IMR-90 (cell line): Measurements from ENCODE around the gene HECW1. TPM values are rescaled to one million over a fixed set of nuclear protein-coding genes. Genes with fewer than 3 reads are reported as not detected.

ENCODE experiments used
- ATAC-seq: fragments of 200-7000 bp; cut with Tn5 transposase; 2 replicates; pipeline ENCODE4 v1.9.1; 2020; ENCODE audit warnings: low read depth, mild to moderate bottlenecking, moderate library complexity
- BruUV-seq: library from RNA; stranded (reverse); fragments of 400-500 nt; replicated peaks from 2 replicates; lab custom pipeline; 2021; lab: Mats Ljungman, UMichigan
- CTCF ChIA-PET: fragments of 300-600 bp; formaldehyde crosslinking; extraction: SDS; loops from one replicate; lab custom pipeline; 2021; ENCODE audit warnings: antibody characterized with exemption; lab: Yijun Ruan, JAX
- POLR2A ChIA-PET: fragments of 300-600 bp; sonication (Branson Sonifier 250); formaldehyde crosslinking; loops from one replicate; lab custom pipeline; 2022; ENCODE audit warnings: antibody characterized with exemption; ENCODE audit not compliant: unreplicated experiment; lab: Charles Lee
- DNase-seq: peaks from one replicate; pipeline ENCODE4 v3.0.0; 2013
- H2AFZ ChIP-seq: replicated peaks from 2 replicates; pipeline ENCODE3; 2013; ENCODE audit warnings: low read length, mild to moderate bottlenecking; ENCODE audit not compliant: poor library complexity
- H2AK5ac ChIP-seq: 2 replicates; pipeline ENCODE4 v1.6.1; 2013; ENCODE audit warnings: low read depth, low read length, inconsistent platforms
- H2AK9ac ChIP-seq: replicated peaks from 2 replicates; pipeline ENCODE3; 2013; ENCODE audit warnings: mild to moderate bottlenecking, low read depth, low read length, moderate library complexity; ENCODE audit not compliant: poor library complexity
- H2BK120ac ChIP-seq: 2 replicates; pipeline ENCODE4 v1.6.1; 2013; ENCODE audit warnings: low read depth, low read length, inconsistent platforms
- H2BK15ac ChIP-seq: 3 replicates; pipeline ENCODE4 v1.6.1; 2013; ENCODE audit warnings: low read depth, low read length, inconsistent platforms
- H2BK20ac ChIP-seq: 2 replicates; pipeline ENCODE4 v1.6.1; 2013; ENCODE audit warnings: low read depth, mild to moderate bottlenecking, inconsistent platforms, low read length, moderate library complexity
- H2BK5ac ChIP-seq: 2 replicates; pipeline ENCODE4 v1.6.1; 2013; ENCODE audit warnings: mild to moderate bottlenecking, low read depth, low read length, inconsistent platforms; ENCODE audit not compliant: poor library complexity, severe bottlenecking
- H3K14ac ChIP-seq: replicated peaks from 2 replicates; pipeline ENCODE4 v1.6.1; 2013; ENCODE audit warnings: low read depth, low read length, inconsistent platforms
- H3K18ac ChIP-seq: 2 replicates; pipeline ENCODE4 v1.6.1; 2013; ENCODE audit warnings: low read depth, low read length, control low read depth
- H3K23ac ChIP-seq: 2 replicates; pipeline ENCODE4 v1.6.1; 2013; ENCODE audit warnings: low read depth, low read length, inconsistent platforms
- H3K27ac ChIP-seq: 2 replicates; pipeline ENCODE4 v1.5.1; 2013; ENCODE audit warnings: mild to moderate bottlenecking, control low read depth, low read length; ENCODE audit not compliant: insufficient read depth
- H3K27me3 ChIP-seq: 2 replicates; pipeline ENCODE4 v1.6.1; 2013; ENCODE audit warnings: low read length; ENCODE audit not compliant: control insufficient read depth, insufficient read depth
- H3K36me3 ChIP-seq: 2 replicates; pipeline ENCODE4 v1.6.1; 2013; ENCODE audit warnings: low read length, mixed read lengths; ENCODE audit not compliant: control insufficient read depth, insufficient read depth
- H3K4ac ChIP-seq: 2 replicates; pipeline ENCODE4 v1.6.1; 2013; ENCODE audit warnings: low read depth, low read length, inconsistent platforms
- H3K4me1 ChIP-seq: 2 replicates; pipeline ENCODE4 v1.6.1; 2013; ENCODE audit warnings: low read length, mixed read lengths; ENCODE audit not compliant: control insufficient read depth, insufficient read depth
- H3K4me2 ChIP-seq: 2 replicates; pipeline ENCODE4 v1.6.1; 2013; ENCODE audit warnings: low read depth, mild to moderate bottlenecking, control low read depth, low read length, moderate library complexity
- H3K4me3 ChIP-seq: 2 replicates; pipeline ENCODE4 v1.5.1; 2013; ENCODE audit warnings: low read depth, mild to moderate bottlenecking, control low read depth, low read length, moderate library complexity; ENCODE audit not compliant: insufficient read depth
- H3K56ac ChIP-seq: 2 replicates; pipeline ENCODE4 v1.6.1; 2013; ENCODE audit warnings: low read length, inconsistent platforms; ENCODE audit not compliant: insufficient read depth; ENCODE audit errors: extremely low read depth
- H3K79me1 ChIP-seq, 2 experiments: 2 replicates each; pipeline ENCODE4 v1.6.1; 2013; ENCODE audit warnings: low read length in 2 of 2, inconsistent platforms in 1 of 2, low read depth in 1 of 2
- H3K9ac ChIP-seq: 2 replicates; pipeline ENCODE4 v1.6.1; 2013; ENCODE audit warnings: low read depth, low read length, control low read depth
- H3K9me1 ChIP-seq: 2 replicates; pipeline ENCODE4 v1.6.1; 2013; ENCODE audit warnings: low read length, inconsistent platforms; ENCODE audit not compliant: insufficient read depth
- H3K9me3 ChIP-seq: 2 replicates; pipeline ENCODE4 v1.6.1; 2013; ENCODE audit warnings: low read length; ENCODE audit not compliant: control insufficient read depth, insufficient read depth
- H4K20me1 ChIP-seq: 2 replicates; pipeline ENCODE4 v1.6.1; 2013; ENCODE audit warnings: low read length, inconsistent platforms; ENCODE audit not compliant: insufficient read depth
- H4K5ac ChIP-seq: 2 replicates; pipeline ENCODE4 v1.6.1; 2013; ENCODE audit warnings: mild to moderate bottlenecking, low read depth, low read length, control low read depth
- H4K8ac ChIP-seq, 2 experiments: 2 replicates each; pipeline ENCODE4 v1.6.1; 2013; ENCODE audit warnings: low read depth in 2 of 2, low read length in 2 of 2, control low read depth in 1 of 2, inconsistent platforms in 1 of 2
- H4K91ac ChIP-seq: 2 replicates; pipeline ENCODE4 v1.6.1; 2013; ENCODE audit warnings: low read depth, low read length, inconsistent platforms; ENCODE audit not compliant: insufficient read depth
- BHLHE40 ChIP-seq: fragments of 150-350 bp; IDR thresholded peaks from 2 replicates; pipeline ENCODE4 v1.6.1; 2016; ENCODE audit warnings: mild to moderate bottlenecking, low read depth, low read length
- CEBPB ChIP-seq: IDR thresholded peaks from 2 replicates; pipeline ENCODE4 v1.6.1; 2012; ENCODE audit warnings: low read depth, low read length, improper control_type of control experiment
- FOS ChIP-seq: fragments of 150-350 bp; IDR thresholded peaks from 2 replicates; pipeline ENCODE4 v1.6.1; 2016; ENCODE audit warnings: low read depth, low read length
- MAFK ChIP-seq: IDR thresholded peaks from 2 replicates; pipeline ENCODE4 v1.6.1; 2012; ENCODE audit warnings: low read depth, low read length, improper control_type of control experiment
- MAZ ChIP-seq: IDR thresholded peaks from 2 replicates; pipeline ENCODE4 v1.6.1; 2012; ENCODE audit warnings: low read depth, mild to moderate bottlenecking, low read length, improper control_type of control experiment, moderate library complexity, borderline replicate concordance
- MXI1 ChIP-seq: IDR thresholded peaks from 2 replicates; pipeline ENCODE4 v1.6.1; 2012; ENCODE audit warnings: low read depth, mild to moderate bottlenecking, low read length, moderate library complexity, borderline replicate concordance
- NFE2L2 ChIP-seq: fragments of 150-350 bp; IDR thresholded peaks from 2 replicates; pipeline ENCODE4 v1.6.1; 2016; ENCODE audit warnings: low read depth, mild to moderate bottlenecking, low read length
- POLR2A ChIP-seq: IDR thresholded peaks from 2 replicates; pipeline ENCODE4 v1.6.1; 2012; ENCODE audit warnings: mild to moderate bottlenecking, low read depth, low read length
- RAD21 ChIP-seq: IDR thresholded peaks from 2 replicates; pipeline ENCODE4 v1.6.1; 2012; ENCODE audit warnings: low read length, improper control_type of control experiment
- RCOR1 ChIP-seq: IDR thresholded peaks from 2 replicates; pipeline ENCODE4 v1.6.1; 2012; ENCODE audit warnings: mild to moderate bottlenecking, low read length, improper control_type of control experiment; ENCODE audit not compliant: insufficient replicate concordance
- RFX5 ChIP-seq: IDR thresholded peaks from 2 replicates; pipeline ENCODE4 v1.8.0; 2012; ENCODE audit warnings: low read depth, mild to moderate bottlenecking, low read length, moderate library complexity
- SMC3 ChIP-seq: fragments of 150-350 bp; IDR thresholded peaks from 2 replicates; pipeline ENCODE4 v1.6.1; 2016; ENCODE audit warnings: low read depth, mild to moderate bottlenecking, antibody characterized with exemption, low read length, moderate library complexity
- WGBS, 2 experiments: methylation state at CpG; one replicate each; pipeline versions ENCODE4 v1.1.5 to v1.1.7; 2013; ENCODE audit warnings: missing lambda C conversion rate in 2 of 2; ENCODE audit not compliant: insufficient read length in 1 of 2; ENCODE audit errors: extremely low coverage in 2 of 2; 5-methylcytosine and 5-hydroxymethylcytosine counted together
- dilution Hi-C: fragments of 300-500 bp; cut with HindIII; formaldehyde crosslinking; loops from one replicate; pipeline ENCODE4 v1.14.3; 2018; ENCODE audit warnings: low sequenced_read_pairs; ENCODE audit not compliant: unreplicated experiment
- in situ Hi-C: fragments of 300-500 bp; cut with MboI; formaldehyde crosslinking; loops from 3 replicates; pipeline ENCODE4 v1.14.3; 2019; ENCODE audit warnings: low sequenced_read_pairs, inconsistent platforms, mixed read lengths
- intact Hi-C: fragments of 100-400 bp; cut with micrococcal nuclease; formaldehyde crosslinking; loops from 2 replicates; pipeline ENCODE4 v1.10.0; 2022
- polyA plus RNA-seq, 3 experiments: library from polyadenylated mRNA; depleted of rRNA; stranded (reverse); fragments of >200 nt; gene quantifications; 2 replicates each; pipeline ENCODE4 v1.2.3, GENCODE V29; 2012; ENCODE audit warnings: low replicate concordance in 1 of 3
- total RNA-seq: library from RNA; depleted of rRNA; stranded (reverse); fragments of >200 nt; gene quantifications from 2 replicates; pipeline ENCODE4 v1.2.3, GENCODE V29; 2012
- TF ChIP-seq, protein P1 (sequence below): conservative IDR thresholded peaks from 2 replicates; pipeline ENCODE4 v1.5.1; 2012; ENCODE audit warnings: mild to moderate bottlenecking, low read depth, low read length, improper control_type of control experiment
- TF ChIP-seq, protein P2 (sequence below): fragments of 150-350 bp; IDR thresholded peaks from 2 replicates; pipeline ENCODE4 v1.6.1; 2017; ENCODE audit warnings: mild to moderate bottlenecking, antibody characterized with exemption, low read length, low read depth
- TF ChIP-seq, protein P3 (sequence below): fragments of 150-350 bp; IDR thresholded peaks from 2 replicates; pipeline ENCODE4 v1.6.1; 2016; ENCODE audit warnings: low read depth, mild to moderate bottlenecking, low read length, moderate library complexity, borderline replicate concordance

Gene HECW1
- total and polyA plus RNA-seq, 2 of the 4 experiments (the other 2 are of a cell fraction) = 0.56 to 1.3 TPM

DNA sequence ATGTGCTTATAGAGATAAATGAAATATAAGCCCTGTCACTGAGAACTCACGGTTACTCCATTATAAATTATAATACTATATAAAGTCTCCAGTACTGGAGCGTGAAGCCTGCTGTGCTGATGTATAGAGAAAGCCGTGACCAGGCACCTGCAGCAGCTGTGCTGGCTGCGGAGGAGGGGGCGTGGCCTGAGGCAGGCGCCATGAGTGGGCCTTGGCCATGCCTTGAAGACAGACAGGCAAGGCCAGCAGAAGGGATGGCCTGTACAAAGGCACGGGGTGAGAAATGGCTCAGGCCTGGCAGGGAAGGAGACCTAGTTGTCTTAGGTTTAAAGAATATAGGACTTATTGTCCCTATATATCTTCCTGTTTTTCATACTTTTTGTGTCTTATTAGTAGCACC is 251.9 kb downstream of the HECW1 start:
- ATAC-seq (no peak), DNase-seq (no peak)
- TF ChIP-seq, protein P1, sequence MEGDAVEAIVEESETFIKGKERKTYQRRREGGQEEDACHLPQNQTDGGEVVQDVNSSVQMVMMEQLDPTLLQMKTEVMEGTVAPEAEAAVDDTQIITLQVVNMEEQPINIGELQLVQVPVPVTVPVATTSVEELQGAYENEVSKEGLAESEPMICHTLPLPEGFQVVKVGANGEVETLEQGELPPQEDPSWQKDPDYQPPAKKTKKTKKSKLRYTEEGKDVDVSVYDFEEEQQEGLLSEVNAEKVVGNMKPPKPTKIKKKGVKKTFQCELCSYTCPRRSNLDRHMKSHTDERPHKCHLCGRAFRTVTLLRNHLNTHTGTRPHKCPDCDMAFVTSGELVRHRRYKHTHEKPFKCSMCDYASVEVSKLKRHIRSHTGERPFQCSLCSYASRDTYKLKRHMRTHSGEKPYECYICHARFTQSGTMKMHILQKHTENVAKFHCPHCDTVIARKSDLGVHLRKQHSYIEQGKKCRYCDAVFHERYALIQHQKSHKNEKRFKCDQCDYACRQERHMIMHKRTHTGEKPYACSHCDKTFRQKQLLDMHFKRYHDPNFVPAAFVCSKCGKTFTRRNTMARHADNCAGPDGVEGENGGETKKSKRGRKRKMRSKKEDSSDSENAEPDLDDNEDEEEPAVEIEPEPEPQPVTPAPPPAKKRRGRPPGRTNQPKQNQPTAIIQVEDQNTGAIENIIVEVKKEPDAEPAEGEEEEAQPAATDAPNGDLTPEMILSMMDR = no peak
- TF ChIP-seq FOS (no peak), MAZ (no peak), NFE2L2 (no peak), MXI1 (no peak), SMC3 (no peak), RFX5 (no peak), POLR2A (no peak), RAD21 (no peak), BHLHE40 (no peak), RCOR1 (no peak), CEBPB (no peak), MAFK (no peak)
- TF ChIP-seq, protein P2, sequence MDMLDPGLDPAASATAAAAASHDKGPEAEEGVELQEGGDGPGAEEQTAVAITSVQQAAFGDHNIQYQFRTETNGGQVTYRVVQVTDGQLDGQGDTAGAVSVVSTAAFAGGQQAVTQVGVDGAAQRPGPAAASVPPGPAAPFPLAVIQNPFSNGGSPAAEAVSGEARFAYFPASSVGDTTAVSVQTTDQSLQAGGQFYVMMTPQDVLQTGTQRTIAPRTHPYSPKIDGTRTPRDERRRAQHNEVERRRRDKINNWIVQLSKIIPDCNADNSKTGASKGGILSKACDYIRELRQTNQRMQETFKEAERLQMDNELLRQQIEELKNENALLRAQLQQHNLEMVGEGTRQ = no peak
- TF ChIP-seq, protein P3, sequence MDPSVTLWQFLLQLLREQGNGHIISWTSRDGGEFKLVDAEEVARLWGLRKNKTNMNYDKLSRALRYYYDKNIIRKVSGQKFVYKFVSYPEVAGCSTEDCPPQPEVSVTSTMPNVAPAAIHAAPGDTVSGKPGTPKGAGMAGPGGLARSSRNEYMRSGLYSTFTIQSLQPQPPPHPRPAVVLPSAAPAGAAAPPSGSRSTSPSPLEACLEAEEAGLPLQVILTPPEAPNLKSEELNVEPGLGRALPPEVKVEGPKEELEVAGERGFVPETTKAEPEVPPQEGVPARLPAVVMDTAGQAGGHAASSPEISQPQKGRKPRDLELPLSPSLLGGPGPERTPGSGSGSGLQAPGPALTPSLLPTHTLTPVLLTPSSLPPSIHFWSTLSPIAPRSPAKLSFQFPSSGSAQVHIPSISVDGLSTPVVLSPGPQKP = no peak
- no TSS peak for BruUV-seq
- Histone ChIP-seq H2AFZ (no peak overlapping the region), H3K27me3 (no peaks in the 10 kb centered on the region; the same call in 1 of the 2 replicates), H4K91ac (no peak overlapping the region), H3K14ac (no peak overlapping the region), H2AK9ac (no peak overlapping the region), H4K20me1 (no peaks in the 10 kb centered on the region), H2BK15ac (no peak overlapping the region), H3K79me1 (no peaks in the 10 kb centered on the region), H3K56ac (no peak overlapping the region), H2AK5ac (no peak overlapping the region), H3K4me3 (no peak overlapping the region), H2BK120ac (no peak overlapping the region), H2BK5ac (no peak overlapping the region), H3K18ac (no peak overlapping the region), H3K23ac (no peak overlapping the region), H3K9me1 (0 out of 2 replicates have a peak, but pooled peaks cover 4% of the 10 kb centered on the region), H4K8ac (no peak overlapping the region), H3K4me1 (no peaks in the 10 kb centered on the region), H3K4me2 (no peak overlapping the region), H2BK20ac (no peak overlapping the region), H3K9ac (no peak overlapping the region), H4K5ac (no peak overlapping the region), H3K36me3 (no peaks in the 10 kb centered on the region), H3K9me3 (no peaks in the 10 kb centered on the region), H3K4ac (no peak overlapping the region), H3K27ac (no peak overlapping the region)
- POLR2A ChIA-PET = interaction anchor here (0.5 kb wide), 1 partner anchor 330 kb away, joined by 4 read pairs; no protein-coding TSS in a partner anchor
- 83% methylated on average over 1 of the region's 7 CpGs; no CpG with 5 or more reads in 1 of the 2 experiments for WGBS, 2 experiments
- dilution Hi-C loops (no loop called here), intact Hi-C loops (no loop called here), in situ Hi-C loops (no loop called here)
- CTCF ChIA-PET = no interaction called here
